H4 (cell line): ENCODE results near the gene PIK3IP1. TPM values are rescaled to one million over a fixed set of nuclear protein-coding genes. Genes with fewer than 3 reads are reported as not detected.

ENCODE experiments used
- total RNA-seq: library from RNA; depleted of rRNA; stranded (reverse); fragments of >200 nt; shearing (Covaris generic); gene quantifications from 2 replicates; pipeline ENCODE4 v1.2.3, GENCODE V29; 2014; rRNA removed

PIK3IP1 gene
- total RNA-seq, 1 experiment from 2014 or later: 1.6 TPM

Other genes with a start within 250 kb of the PIK3IP1 start
- gene SMTN, start 211.2 kb downstream of the PIK3IP1 start, total RNA-seq: 13.9 and 20.9 TPM in 2 replicates
- gene SELENOM, start 184.9 kb downstream of the PIK3IP1 start, total RNA-seq: 2.3 and 10.0 TPM in 2 replicates
- 0.45 and 0.79 TPM in 2 replicates for gene INPP5J, start 169.5 kb downstream of the PIK3IP1 start, total RNA-seq
- gene PLA2G3, start 152.0 kb downstream of the PIK3IP1 start, total RNA-seq: not detected in 2 replicates
- gene RNF185, start 132.3 kb downstream of the PIK3IP1 start, total RNA-seq: 16.5 and 17.7 TPM in 2 replicates
- gene LIMK2, start 80.2 kb downstream of the PIK3IP1 start, total RNA-seq: 3.8 and 4.9 TPM in 2 replicates
- gene PATZ1, start 53.9 kb upstream of the PIK3IP1 start, total RNA-seq: 4.7 and 7.2 TPM in 2 replicates
- 69.5 and 73.6 TPM in 2 replicates for gene DRG1, start 107.1 kb upstream of the PIK3IP1 start, total RNA-seq
- 3.4 and 6.1 TPM in 2 replicates for gene EIF4ENIF1, start 197.4 kb upstream of the PIK3IP1 start, total RNA-seq
- 2.8 and 3.3 TPM in 2 replicates for gene SFI1, start 204.0 kb upstream of the PIK3IP1 start, total RNA-seq